OCI-LY3 (cell line): ENCODE measurements around the gene CD6.

Experiments
- H2AFZ ChIP-seq: fragments of 200-600, 300-600 bp; shearing (Covaris generic); 2 replicates; pipeline ENCODE4 v1.6.0; 2014; ENCODE audit warnings: antibody characterized with exemption, low read depth, low read length
- H3K27ac ChIP-seq: fragments of 200-600, 300-600 bp; sonication (generic); 2 replicates; pipeline ENCODE4 v1.5.1; 2014; ENCODE audit warnings: mild to moderate bottlenecking, low read length, moderate library complexity, mixed read lengths
- H3K27me3 ChIP-seq: fragments of 200-600, 300-600 bp; sonication (generic); 2 replicates; pipeline ENCODE4 v1.6.1; 2014; ENCODE audit warnings: low read depth, low read length, mixed read lengths
- H3K36me3 ChIP-seq: fragments of 200-600, 300-600 bp; sonication (generic); replicated peaks from 2 replicates; pipeline ENCODE3; 2014; ENCODE audit warnings: low read depth, low read length, mixed read lengths
- H3K4me1 ChIP-seq: fragments of 300-600, 200-600 bp; sonication (generic); 2 replicates; pipeline ENCODE4 v1.6.1; 2014; ENCODE audit warnings: low read length, mixed read lengths
- H3K4me2 ChIP-seq: fragments of 200-600, 300-600 bp; sonication (generic); 2 replicates; pipeline ENCODE4 v1.6.1; 2014; ENCODE audit warnings: low read length, mixed read lengths
- H3K4me3 ChIP-seq: fragments of 300-600, 200-600 bp; sonication (generic); 2 replicates; pipeline ENCODE4 v1.5.1; 2014; ENCODE audit warnings: antibody characterized with exemption, mild to moderate bottlenecking, low read length, moderate library complexity
- H3K79me2 ChIP-seq: fragments of 300-600, 200-600 bp; shearing (Covaris generic); 2 replicates; pipeline ENCODE4 v1.6.1; 2014; ENCODE audit warnings: mild to moderate bottlenecking, low read length, mixed read lengths
- H3K9ac ChIP-seq: fragments of 300-600, 200-600 bp; shearing (Covaris generic); 2 replicates; pipeline ENCODE4 v1.6.0; 2014; ENCODE audit warnings: mild to moderate bottlenecking, low read length, moderate library complexity
- H3K9me3 ChIP-seq: fragments of 200-600, 300-600 bp; shearing (Covaris generic); 2 replicates; pipeline ENCODE4 v1.6.1; 2014; ENCODE audit warnings: low read length, mixed read lengths; ENCODE audit not compliant: insufficient read depth
- H4K20me1 ChIP-seq: fragments of 200-600, 300-600 bp; sonication (generic); 2 replicates; pipeline ENCODE4 v1.6.1; 2016; ENCODE audit warnings: low read length, mixed read lengths; ENCODE audit not compliant: insufficient read depth
- CTCF ChIP-seq: fragments of 200-600, 300-600 bp; sonication (generic); IDR thresholded peaks from 2 replicates; pipeline ENCODE4 v1.5.1; 2014; ENCODE audit warnings: antibody characterized with exemption, low read length, low read depth
- EZH2phosphoT487 ChIP-seq: fragments of 200-600 bp; shearing (Covaris generic); IDR thresholded peaks from 2 replicates; pipeline ENCODE4 v1.6.1; 2018; ENCODE audit warnings: antibody characterized with exemption, mixed run types, low read depth

The CD6 gene

GRCh38 chr11:61023086-61023965 lies 51.8 kb downstream of the CD6 start:
- Histone ChIP-seq H3K4me3 (no peak overlapping the region), H3K9me3 (no peaks in the 10 kb centered on the region), H3K9ac (no peak overlapping the region), H3K27ac (no peak overlapping the region), H3K4me2 (no peak overlapping the region), H3K4me1 (peaks cover 23% of the 10 kb centered on the region), H2AFZ (no peak overlapping the region), H3K27me3 (peaks cover 30% of the 10 kb centered on the region), H3K36me3 (no peaks in the 10 kb centered on the region), H4K20me1 (no peaks in the 10 kb centered on the region), H3K79me2 (no peaks in the 10 kb centered on the region)
- no peak for TF ChIP-seq EZH2phosphoT487

GRCh38 chr11:61023966-61024295 lies 52.5 kb downstream of the CD6 start:
- Histone ChIP-seq H3K4me1 (peaks cover 29% of the 10 kb centered on the region), H3K9me3 (no peaks in the 10 kb centered on the region), H3K4me3 (no peak overlapping the region), H3K36me3 (no peaks in the 10 kb centered on the region), H3K9ac (no peak overlapping the region), H2AFZ (no peak overlapping the region), H3K4me2 (no peak overlapping the region), H4K20me1 (no peaks in the 10 kb centered on the region), H3K27ac (no peak overlapping the region), H3K79me2 (no peaks in the 10 kb centered on the region), H3K27me3 (peaks cover 29% of the 10 kb centered on the region)
- TF ChIP-seq EZH2phosphoT487 (no peak), CTCF (no peak)

- no peak overlapping the region for H3K4me2 ChIP-seq
- peaks cover 29% of the 10 kb centered on the region for H3K4me1 ChIP-seq
- no peak overlapping the region for H3K27ac ChIP-seq
- H3K36me3 ChIP-seq = no peaks in the 10 kb centered on the region
- H3K4me3 ChIP-seq = no peak overlapping the region
- no peaks in the 10 kb centered on the region for H4K20me1 ChIP-seq
- H2AFZ ChIP-seq = no peak overlapping the region
- peaks cover 29% of the 10 kb centered on the region for H3K27me3 ChIP-seq
- TF ChIP-seq EZH2phosphoT487 = no peak
- no peak for TF ChIP-seq CTCF
- H3K79me2 ChIP-seq = no peaks in the 10 kb centered on the region
- H3K9me3 ChIP-seq = no peaks in the 10 kb centered on the region
- no peak overlapping the region for H3K9ac ChIP-seq
Measured at GRCh38 chr11:61024938-61025820, 53.7 kb downstream of the CD6 start.

- Histone ChIP-seq H2AFZ (no peak overlapping the region), H3K9me3 (no peaks in the 10 kb centered on the region), H3K4me1 (peaks cover 29% of the 10 kb centered on the region), H3K79me2 (no peaks in the 10 kb centered on the region), H3K27ac (no peak overlapping the region), H3K9ac (no peak overlapping the region), H4K20me1 (no peaks in the 10 kb centered on the region), H3K36me3 (no peaks in the 10 kb centered on the region), H3K4me3 (no peak overlapping the region), H3K27me3 (peaks cover 29% of the 10 kb centered on the region), H3K4me2 (no peak overlapping the region)
- TF ChIP-seq EZH2phosphoT487 (no peak), CTCF (no peak)
Measured at GRCh38 chr11:61025821-61026120, 54.3 kb downstream of the CD6 start.
